GM23338 (cell line): ENCODE results near the gene KCNH4. TPM values are rescaled to one million over a fixed set of nuclear protein-coding genes. Genes with fewer than 3 reads are reported as not detected.

Experiments
- ATAC-seq: fragments of 200-7000 bp; cut with Tn5 transposase; 3 replicates; pipeline ENCODE4 v1.9.1; 2020
- DNase-seq: peaks from one replicate; pipeline ENCODE4 v3.0.0-alpha.2; 2015; ENCODE audit warnings: low spot score
- H2AFZ ChIP-seq: fragments of 200-600 bp; sonication (generic); 2 replicates; pipeline ENCODE4 v1.8.0; 2016; ENCODE audit warnings: antibody characterized with exemption, mild to moderate bottlenecking, moderate library complexity
- H3F3A ChIP-seq: fragments of 200-600 bp; sonication (generic); replicated peaks from 2 replicates; pipeline ENCODE4 v1.8.0; 2017; ENCODE audit warnings: antibody characterized with exemption, mixed run types, low read depth
- H3K27ac ChIP-seq: fragments of 200-600 bp; sonication (generic); 2 replicates; pipeline ENCODE4 v1.6.1; 2016; ENCODE audit warnings: low read depth
- H3K27me3 ChIP-seq: fragments of 200-600 bp; sonication (generic); 2 replicates; pipeline ENCODE4 v1.8.0; 2016; ENCODE audit warnings: mild to moderate bottlenecking, mixed run types, moderate library complexity; ENCODE audit not compliant: insufficient read depth
- H3K36me3 ChIP-seq: fragments of 200-600 bp; sonication (generic); 2 replicates; pipeline ENCODE4 v1.8.0; 2016; ENCODE audit warnings: mild to moderate bottlenecking; ENCODE audit not compliant: insufficient read depth
- H3K4me1 ChIP-seq: fragments of 200-600 bp; sonication (generic); 2 replicates; pipeline ENCODE4 v1.8.0; 2016; ENCODE audit warnings: mild to moderate bottlenecking, moderate library complexity; ENCODE audit not compliant: insufficient read depth
- H3K4me2 ChIP-seq: fragments of 200-600 bp; sonication (generic); 2 replicates; pipeline ENCODE4 v1.7.1; 2017; ENCODE audit warnings: mixed run types
- H3K4me3 ChIP-seq: fragments of 200-600 bp; sonication (generic); 2 replicates; pipeline ENCODE4 v1.6.1; 2016; ENCODE audit warnings: mixed run types
- H3K79me2 ChIP-seq: fragments of 200-600 bp; sonication (generic); replicated peaks from 2 replicates; pipeline ENCODE4 v1.8.0; 2017; ENCODE audit warnings: mild to moderate bottlenecking; ENCODE audit not compliant: insufficient read depth
- H3K9me2 ChIP-seq: fragments of 200-600 bp; sonication (generic); 2 replicates; pipeline ENCODE4 v1.8.0; 2017; ENCODE audit not compliant: insufficient read depth
- H4K20me1 ChIP-seq: fragments of 200-600 bp; sonication (generic); replicated peaks from 2 replicates; pipeline ENCODE4 v1.8.0; 2017; ENCODE audit warnings: mild to moderate bottlenecking; ENCODE audit not compliant: insufficient read depth
- H3K27ac Mint-ChIP-seq: 2 replicates; pipeline ENCODE4 v1.8.0; 2020; ENCODE audit warnings: inconsistent platforms, mild to moderate bottlenecking, moderate library complexity, mixed read lengths
- H3K27me3 Mint-ChIP-seq: 3 replicates; pipeline ENCODE4 v1.8.0; 2022; ENCODE audit warnings: low read depth, mild to moderate bottlenecking, moderate library complexity, mixed read lengths, inconsistent platforms; ENCODE audit not compliant: insufficient read depth, poor library complexity
- H3K36me3 Mint-ChIP-seq: 3 replicates; pipeline ENCODE4 v1.8.0; 2021; ENCODE audit warnings: low read depth, mild to moderate bottlenecking, inconsistent platforms, moderate library complexity, mixed read lengths
- H3K4me1 Mint-ChIP-seq: 3 replicates; pipeline ENCODE4 v1.8.0; 2020; ENCODE audit warnings: mild to moderate bottlenecking, inconsistent platforms, mixed read lengths
- H3K4me3 Mint-ChIP-seq: 3 replicates; pipeline ENCODE4 v1.8.0; 2021; ENCODE audit warnings: moderate library complexity, mild to moderate bottlenecking, inconsistent platforms, mixed read lengths
- H3K9me3 Mint-ChIP-seq: 3 replicates; pipeline ENCODE4 v1.8.0; 2020; ENCODE audit warnings: moderate library complexity, mild to moderate bottlenecking, inconsistent platforms, mixed read lengths
- CREB1 ChIP-seq: fragments of 250-450 bp; sonication (Bioruptor Pico); IDR thresholded peaks from 2 replicates; pipeline ENCODE4 v1.5.0; 2020; ENCODE audit warnings: low read depth, mild to moderate bottlenecking, moderate library complexity
- EZH2 ChIP-seq: fragments of 200-600 bp; sonication (generic); IDR thresholded peaks from one replicate; pipeline ENCODE4 v1.8.0; 2017; ENCODE audit warnings: antibody characterized with exemption, mild to moderate bottlenecking, low read depth; ENCODE audit not compliant: unreplicated experiment
- EZH2phosphoT487 ChIP-seq: fragments of 200-600 bp; sonication (generic); IDR thresholded peaks from one replicate; pipeline ENCODE4 v1.8.1; 2018; ENCODE audit warnings: antibody characterized with exemption; ENCODE audit not compliant: unreplicated experiment
- JUNB ChIP-seq: IDR thresholded peaks from one replicate; pipeline ENCODE4 v1.6.1; 2016; ENCODE audit warnings: antibody characterized with exemption; ENCODE audit not compliant: unreplicated experiment
- NANOG ChIP-seq: IDR thresholded peaks from 2 replicates; pipeline ENCODE4 v1.6.1; 2016; ENCODE audit warnings: antibody characterized with exemption, borderline replicate concordance
- POLR2AphosphoS5 ChIP-seq: IDR thresholded peaks from 2 replicates; pipeline ENCODE4 v1.6.1; 2016; ENCODE audit warnings: antibody characterized with exemption, low read depth
- STAT1 ChIP-seq: IDR thresholded peaks from one replicate; pipeline ENCODE4 v1.6.1; 2016; ENCODE audit warnings: antibody characterized with exemption; ENCODE audit not compliant: unreplicated experiment
- ZNF114 ChIP-seq: fragments of 250-450 bp; sonication (Bioruptor Pico); IDR thresholded peaks from 2 replicates; pipeline ENCODE4 v1.5.0; 2020; ENCODE audit warnings: mild to moderate bottlenecking, moderate library complexity
- ZNF331 ChIP-seq: fragments of 250-450 bp; sonication (Bioruptor Pico); IDR thresholded peaks from 2 replicates; pipeline ENCODE4 v1.5.0; 2020; ENCODE audit warnings: low read depth, mild to moderate bottlenecking, moderate library complexity
- polyA plus RNA-seq: library from polyadenylated mRNA; unstranded; fragments of >200 nt; fragmentation: Nextera tagmentation; extraction: Ambion mirVana; gene quantifications from 2 replicates; pipeline ENCODE4 v1.2.1, GENCODE V29; 2016
- total RNA-seq: library from RNA; depleted of rRNA; stranded (reverse); fragments of >200 nt; shearing (Covaris generic); gene quantifications from 2 replicates; pipeline ENCODE4 v1.2.3, GENCODE V29; 2014
- TF ChIP-seq, protein P1 (sequence below), 2 experiments: fragments of 200-600 bp in 1 of 2; sonication (generic) in 1 of 2; conservative IDR thresholded peaks; 2 replicates each; pipeline versions ENCODE4 v1.5.1 to v1.6.1; 2016 to 2017; ENCODE audit warnings: antibody characterized with exemption in 2 of 2, low read depth in 2 of 2, mild to moderate bottlenecking in 2 of 2, moderate library complexity in 1 of 2
- TF ChIP-seq, protein P2 (sequence below): fragments of 250-450 bp; sonication (Bioruptor Pico); IDR thresholded peaks from 2 replicates; pipeline ENCODE4 v1.5.0; 2020; ENCODE audit warnings: mild to moderate bottlenecking, moderate library complexity
- TF ChIP-seq, protein P3 (sequence below): IDR thresholded peaks from 2 replicates; pipeline ENCODE4 v1.6.1; 2016; ENCODE audit warnings: antibody characterized with exemption
- TF ChIP-seq, protein P4 (sequence below): IDR thresholded peaks from one replicate; pipeline ENCODE4 v1.6.1; 2018; ENCODE audit warnings: antibody characterized with exemption; ENCODE audit not compliant: unreplicated experiment

KCNH4 gene
- total and polyA plus RNA-seq, 2 experiments from 2014 or later: 0.08 to 0.49 TPM

DNA sequence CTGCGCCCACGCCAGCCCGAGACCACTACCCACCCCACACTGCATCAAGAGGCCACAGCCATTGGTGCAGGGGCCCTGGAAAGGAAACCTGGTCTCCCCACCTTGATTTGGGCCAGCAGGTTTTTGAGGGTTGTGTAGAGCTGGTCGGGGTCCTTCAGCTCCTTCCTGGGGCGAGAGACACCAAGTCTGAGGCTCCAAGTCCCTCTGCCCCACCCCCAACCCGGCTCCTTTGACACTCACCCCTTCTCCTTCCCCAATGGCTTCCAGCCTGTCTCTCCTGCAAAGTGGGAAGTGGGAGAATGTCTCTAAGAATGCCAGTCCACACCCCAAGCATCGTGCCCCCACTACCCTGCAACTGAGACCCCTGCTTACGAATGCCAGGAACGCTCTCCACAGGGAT is 66.8 kb downstream of the KCNH4 start:
- Mint-ChIP-seq H3K27ac (no peak overlapping the region), H3K36me3 (peaks cover 31% of the 10 kb centered on the region), H3K27me3 (peaks cover 21% of the 10 kb centered on the region), H3K4me3 (no peak overlapping the region), H3K9me3 (no peaks in the 10 kb centered on the region; the same call in 2 of the 3 replicates), H3K4me1 (peaks cover 14% of the 10 kb centered on the region)
- Histone ChIP-seq H3K4me2 (no peak overlapping the region), H4K20me1 (0 out of 2 replicates have a peak, but pooled peaks cover 5% of the 10 kb centered on the region), H2AFZ (no peak overlapping the region), H3K27ac (no peak overlapping the region), H3K4me3 (no peak overlapping the region), H3K79me2 (no peaks in the 10 kb centered on the region), H3K27me3 (no peaks in the 10 kb centered on the region), H3K36me3 (no peaks in the 10 kb centered on the region; the same call in 1 of the 2 replicates), H3F3A (0 out of 2 replicates have a peak, but pooled peaks cover 8% of the 10 kb centered on the region), H3K9me2 (no peaks in the 10 kb centered on the region), H3K4me1 (no peaks in the 10 kb centered on the region)
- DNase-seq (no peak), ATAC-seq (no peak)
- TF ChIP-seq, protein P1, sequence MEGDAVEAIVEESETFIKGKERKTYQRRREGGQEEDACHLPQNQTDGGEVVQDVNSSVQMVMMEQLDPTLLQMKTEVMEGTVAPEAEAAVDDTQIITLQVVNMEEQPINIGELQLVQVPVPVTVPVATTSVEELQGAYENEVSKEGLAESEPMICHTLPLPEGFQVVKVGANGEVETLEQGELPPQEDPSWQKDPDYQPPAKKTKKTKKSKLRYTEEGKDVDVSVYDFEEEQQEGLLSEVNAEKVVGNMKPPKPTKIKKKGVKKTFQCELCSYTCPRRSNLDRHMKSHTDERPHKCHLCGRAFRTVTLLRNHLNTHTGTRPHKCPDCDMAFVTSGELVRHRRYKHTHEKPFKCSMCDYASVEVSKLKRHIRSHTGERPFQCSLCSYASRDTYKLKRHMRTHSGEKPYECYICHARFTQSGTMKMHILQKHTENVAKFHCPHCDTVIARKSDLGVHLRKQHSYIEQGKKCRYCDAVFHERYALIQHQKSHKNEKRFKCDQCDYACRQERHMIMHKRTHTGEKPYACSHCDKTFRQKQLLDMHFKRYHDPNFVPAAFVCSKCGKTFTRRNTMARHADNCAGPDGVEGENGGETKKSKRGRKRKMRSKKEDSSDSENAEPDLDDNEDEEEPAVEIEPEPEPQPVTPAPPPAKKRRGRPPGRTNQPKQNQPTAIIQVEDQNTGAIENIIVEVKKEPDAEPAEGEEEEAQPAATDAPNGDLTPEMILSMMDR (conservative IDR thresholded peaks at IDR 0.05; ENCODE audit: low read depth in 2 of 2): no peak
- TF ChIP-seq NANOG (no peak), EZH2phosphoT487 (no peak), ZNF331 (CRISPR knock-in tag) (no peak), POLR2AphosphoS5 (no peak), JUNB (no peak), STAT1 (no peak), ZNF114 (CRISPR knock-in tag) (no peak), EZH2 (no peak), CREB1 (CRISPR knock-in tag) (no peak)
- TF ChIP-seq, protein P2, sequence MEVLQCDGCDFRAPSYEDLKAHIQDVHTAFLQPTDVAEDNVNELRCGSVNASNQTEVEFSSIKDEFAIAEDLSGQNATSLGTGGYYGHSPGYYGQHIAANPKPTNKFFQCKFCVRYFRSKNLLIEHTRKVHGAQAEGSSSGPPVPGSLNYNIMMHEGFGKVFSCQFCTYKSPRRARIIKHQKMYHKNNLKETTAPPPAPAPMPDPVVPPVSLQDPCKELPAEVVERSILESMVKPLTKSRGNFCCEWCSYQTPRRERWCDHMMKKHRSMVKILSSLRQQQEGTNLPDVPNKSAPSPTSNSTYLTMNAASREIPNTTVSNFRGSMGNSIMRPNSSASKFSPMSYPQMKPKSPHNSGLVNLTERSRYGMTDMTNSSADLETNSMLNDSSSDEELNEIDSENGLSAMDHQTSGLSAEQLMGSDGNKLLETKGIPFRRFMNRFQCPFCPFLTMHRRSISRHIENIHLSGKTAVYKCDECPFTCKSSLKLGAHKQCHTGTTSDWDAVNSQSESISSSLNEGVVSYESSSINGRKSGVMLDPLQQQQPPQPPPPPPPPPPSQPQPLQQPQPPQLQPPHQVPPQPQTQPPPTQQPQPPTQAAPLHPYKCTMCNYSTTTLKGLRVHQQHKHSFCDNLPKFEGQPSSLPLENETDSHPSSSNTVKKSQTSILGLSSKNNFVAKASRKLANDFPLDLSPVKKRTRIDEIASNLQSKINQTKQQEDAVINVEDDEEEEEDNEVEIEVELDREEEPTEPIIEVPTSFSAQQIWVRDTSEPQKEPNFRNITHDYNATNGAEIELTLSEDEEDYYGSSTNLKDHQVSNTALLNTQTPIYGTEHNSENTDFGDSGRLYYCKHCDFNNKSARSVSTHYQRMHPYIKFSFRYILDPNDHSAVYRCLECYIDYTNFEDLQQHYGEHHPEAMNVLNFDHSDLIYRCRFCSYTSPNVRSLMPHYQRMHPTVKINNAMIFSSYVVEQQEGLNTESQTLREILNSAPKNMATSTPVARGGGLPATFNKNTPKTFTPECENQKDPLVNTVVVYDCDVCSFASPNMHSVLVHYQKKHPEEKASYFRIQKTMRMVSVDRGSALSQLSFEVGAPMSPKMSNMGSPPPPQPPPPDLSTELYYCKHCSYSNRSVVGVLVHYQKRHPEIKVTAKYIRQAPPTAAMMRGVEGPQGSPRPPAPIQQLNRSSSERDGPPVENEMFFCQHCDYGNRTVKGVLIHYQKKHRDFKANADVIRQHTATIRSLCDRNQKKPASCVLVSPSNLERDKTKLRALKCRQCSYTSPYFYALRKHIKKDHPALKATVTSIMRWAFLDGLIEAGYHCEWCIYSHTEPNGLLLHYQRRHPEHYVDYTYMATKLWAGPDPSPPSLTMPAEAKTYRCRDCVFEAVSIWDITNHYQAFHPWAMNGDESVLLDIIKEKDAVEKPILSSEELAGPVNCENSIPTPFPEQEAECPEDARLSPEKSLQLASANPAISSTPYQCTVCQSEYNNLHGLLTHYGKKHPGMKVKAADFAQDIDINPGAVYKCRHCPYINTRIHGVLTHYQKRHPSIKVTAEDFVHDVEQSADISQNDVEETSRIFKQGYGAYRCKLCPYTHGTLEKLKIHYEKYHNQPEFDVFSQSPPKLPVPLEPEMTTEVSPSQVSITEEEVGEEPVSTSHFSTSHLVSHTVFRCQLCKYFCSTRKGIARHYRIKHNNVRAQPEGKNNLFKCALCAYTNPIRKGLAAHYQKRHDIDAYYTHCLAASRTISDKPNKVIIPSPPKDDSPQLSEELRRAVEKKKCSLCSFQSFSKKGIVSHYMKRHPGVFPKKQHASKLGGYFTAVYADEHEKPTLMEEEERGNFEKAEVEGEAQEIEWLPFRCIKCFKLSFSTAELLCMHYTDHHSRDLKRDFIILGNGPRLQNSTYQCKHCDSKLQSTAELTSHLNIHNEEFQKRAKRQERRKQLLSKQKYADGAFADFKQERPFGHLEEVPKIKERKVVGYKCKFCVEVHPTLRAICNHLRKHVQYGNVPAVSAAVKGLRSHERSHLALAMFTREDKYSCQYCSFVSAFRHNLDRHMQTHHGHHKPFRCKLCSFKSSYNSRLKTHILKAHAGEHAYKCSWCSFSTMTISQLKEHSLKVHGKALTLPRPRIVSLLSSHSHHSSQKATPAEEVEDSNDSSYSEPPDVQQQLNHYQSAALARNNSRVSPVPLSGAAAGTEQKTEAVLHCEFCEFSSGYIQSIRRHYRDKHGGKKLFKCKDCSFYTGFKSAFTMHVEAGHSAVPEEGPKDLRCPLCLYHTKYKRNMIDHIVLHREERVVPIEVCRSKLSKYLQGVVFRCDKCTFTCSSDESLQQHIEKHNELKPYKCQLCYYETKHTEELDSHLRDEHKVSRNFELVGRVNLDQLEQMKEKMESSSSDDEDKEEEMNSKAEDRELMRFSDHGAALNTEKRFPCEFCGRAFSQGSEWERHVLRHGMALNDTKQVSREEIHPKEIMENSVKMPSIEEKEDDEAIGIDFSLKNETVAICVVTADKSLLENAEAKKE: no peak
- TF ChIP-seq, protein P3, sequence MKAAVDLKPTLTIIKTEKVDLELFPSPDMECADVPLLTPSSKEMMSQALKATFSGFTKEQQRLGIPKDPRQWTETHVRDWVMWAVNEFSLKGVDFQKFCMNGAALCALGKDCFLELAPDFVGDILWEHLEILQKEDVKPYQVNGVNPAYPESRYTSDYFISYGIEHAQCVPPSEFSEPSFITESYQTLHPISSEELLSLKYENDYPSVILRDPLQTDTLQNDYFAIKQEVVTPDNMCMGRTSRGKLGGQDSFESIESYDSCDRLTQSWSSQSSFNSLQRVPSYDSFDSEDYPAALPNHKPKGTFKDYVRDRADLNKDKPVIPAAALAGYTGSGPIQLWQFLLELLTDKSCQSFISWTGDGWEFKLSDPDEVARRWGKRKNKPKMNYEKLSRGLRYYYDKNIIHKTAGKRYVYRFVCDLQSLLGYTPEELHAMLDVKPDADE: no peak
- TF ChIP-seq, protein P4, sequence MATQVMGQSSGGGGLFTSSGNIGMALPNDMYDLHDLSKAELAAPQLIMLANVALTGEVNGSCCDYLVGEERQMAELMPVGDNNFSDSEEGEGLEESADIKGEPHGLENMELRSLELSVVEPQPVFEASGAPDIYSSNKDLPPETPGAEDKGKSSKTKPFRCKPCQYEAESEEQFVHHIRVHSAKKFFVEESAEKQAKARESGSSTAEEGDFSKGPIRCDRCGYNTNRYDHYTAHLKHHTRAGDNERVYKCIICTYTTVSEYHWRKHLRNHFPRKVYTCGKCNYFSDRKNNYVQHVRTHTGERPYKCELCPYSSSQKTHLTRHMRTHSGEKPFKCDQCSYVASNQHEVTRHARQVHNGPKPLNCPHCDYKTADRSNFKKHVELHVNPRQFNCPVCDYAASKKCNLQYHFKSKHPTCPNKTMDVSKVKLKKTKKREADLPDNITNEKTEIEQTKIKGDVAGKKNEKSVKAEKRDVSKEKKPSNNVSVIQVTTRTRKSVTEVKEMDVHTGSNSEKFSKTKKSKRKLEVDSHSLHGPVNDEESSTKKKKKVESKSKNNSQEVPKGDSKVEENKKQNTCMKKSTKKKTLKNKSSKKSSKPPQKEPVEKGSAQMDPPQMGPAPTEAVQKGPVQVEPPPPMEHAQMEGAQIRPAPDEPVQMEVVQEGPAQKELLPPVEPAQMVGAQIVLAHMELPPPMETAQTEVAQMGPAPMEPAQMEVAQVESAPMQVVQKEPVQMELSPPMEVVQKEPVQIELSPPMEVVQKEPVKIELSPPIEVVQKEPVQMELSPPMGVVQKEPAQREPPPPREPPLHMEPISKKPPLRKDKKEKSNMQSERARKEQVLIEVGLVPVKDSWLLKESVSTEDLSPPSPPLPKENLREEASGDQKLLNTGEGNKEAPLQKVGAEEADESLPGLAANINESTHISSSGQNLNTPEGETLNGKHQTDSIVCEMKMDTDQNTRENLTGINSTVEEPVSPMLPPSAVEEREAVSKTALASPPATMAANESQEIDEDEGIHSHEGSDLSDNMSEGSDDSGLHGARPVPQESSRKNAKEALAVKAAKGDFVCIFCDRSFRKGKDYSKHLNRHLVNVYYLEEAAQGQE: no peak
